HG03025 (cell line): ENCODE measurements around the gene FBXW11.
"Not testable (repeated sequence)": the region's sequence is repeated elsewhere in the genome, so short reads cannot be mapped to it uniquely, and the experiment has no call there.

Source experiments
- ATAC-seq: cut with Tn5 transposase; IDR thresholded peaks from one replicate; pipeline ENCODE4 v1.9.1; 2021; ENCODE audit warnings: mild to moderate bottlenecking, moderate library complexity; ENCODE audit not compliant: unreplicated experiment, low FRiP score

The FBXW11 gene

DNA sequence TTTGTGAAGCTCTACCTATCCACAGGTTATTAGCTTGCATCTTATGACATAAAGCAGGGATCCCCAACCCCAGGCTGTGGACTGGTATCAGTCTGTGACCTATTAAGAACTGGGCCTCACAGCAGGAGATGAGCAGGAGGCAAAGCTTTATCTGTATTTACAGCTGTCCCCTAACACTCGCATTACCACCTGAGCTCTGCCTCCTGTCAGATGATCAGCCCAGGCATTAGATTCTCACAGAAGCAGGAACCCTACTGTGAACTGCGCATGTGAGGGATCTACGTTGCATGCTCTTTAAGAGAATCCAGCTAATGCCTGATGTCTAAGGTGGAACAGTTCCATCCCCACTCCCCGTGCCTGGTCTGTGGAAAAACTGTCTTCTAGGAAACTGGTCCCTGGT, 19.7 kb downstream of the FBXW11 start:
- no peak for ATAC-seq

GRCh38 chr5:171984748-171985419, 21.6 kb downstream of the FBXW11 start:
- no peak for ATAC-seq

- ATAC-seq, result no peak
Measured at GRCh38 chr5:171981847-171982246, 24.6 kb downstream of the FBXW11 start.

- no peak for ATAC-seq
Measured at GRCh38 chr5:171980792-171981191, 25.6 kb downstream of the FBXW11 start.

DNA sequence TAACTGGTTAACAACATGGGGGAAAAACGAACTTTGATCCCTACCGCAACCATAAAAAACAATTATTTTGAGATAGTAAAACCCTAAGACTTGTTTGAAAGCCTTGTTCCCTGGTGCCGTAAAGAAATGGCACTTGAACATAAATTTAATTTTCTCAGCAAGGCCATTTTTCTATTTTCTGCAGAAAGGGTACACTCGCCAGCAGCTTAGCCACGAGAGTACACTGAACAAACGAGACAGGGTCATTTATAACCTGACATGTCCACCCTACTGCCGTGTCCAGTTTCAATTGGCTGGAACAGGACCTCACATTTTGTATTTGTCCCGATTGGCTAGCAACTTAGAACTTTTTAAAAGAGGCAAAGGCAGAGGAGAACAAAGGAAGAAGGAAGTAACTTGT, 26.8 kb downstream of the FBXW11 start:
- ATAC-seq, result no peak

- no peak for ATAC-seq
Measured at GRCh38 chr5:171978519-171978918, 27.9 kb downstream of the FBXW11 start.

DNA sequence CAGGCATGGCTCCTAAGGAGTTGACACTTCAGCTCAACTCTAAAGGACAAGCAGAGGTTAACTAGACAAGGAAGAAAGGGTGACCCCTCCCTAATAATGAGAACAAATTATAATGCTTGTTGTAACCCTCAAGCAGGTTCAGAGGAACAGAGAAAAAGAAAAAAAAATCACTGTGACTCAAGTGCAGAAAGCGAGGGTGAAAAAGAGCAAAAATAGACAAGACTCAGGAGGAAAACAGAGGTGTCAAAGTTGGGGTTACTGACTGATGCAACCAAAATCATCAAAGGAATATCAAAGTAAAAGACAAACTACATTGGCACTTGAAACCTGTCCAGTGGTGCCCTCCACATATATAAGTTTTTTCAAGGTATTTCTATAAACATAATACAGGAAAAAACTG, 28.4 kb downstream of the FBXW11 start:
- ATAC-seq, result no peak

DNA sequence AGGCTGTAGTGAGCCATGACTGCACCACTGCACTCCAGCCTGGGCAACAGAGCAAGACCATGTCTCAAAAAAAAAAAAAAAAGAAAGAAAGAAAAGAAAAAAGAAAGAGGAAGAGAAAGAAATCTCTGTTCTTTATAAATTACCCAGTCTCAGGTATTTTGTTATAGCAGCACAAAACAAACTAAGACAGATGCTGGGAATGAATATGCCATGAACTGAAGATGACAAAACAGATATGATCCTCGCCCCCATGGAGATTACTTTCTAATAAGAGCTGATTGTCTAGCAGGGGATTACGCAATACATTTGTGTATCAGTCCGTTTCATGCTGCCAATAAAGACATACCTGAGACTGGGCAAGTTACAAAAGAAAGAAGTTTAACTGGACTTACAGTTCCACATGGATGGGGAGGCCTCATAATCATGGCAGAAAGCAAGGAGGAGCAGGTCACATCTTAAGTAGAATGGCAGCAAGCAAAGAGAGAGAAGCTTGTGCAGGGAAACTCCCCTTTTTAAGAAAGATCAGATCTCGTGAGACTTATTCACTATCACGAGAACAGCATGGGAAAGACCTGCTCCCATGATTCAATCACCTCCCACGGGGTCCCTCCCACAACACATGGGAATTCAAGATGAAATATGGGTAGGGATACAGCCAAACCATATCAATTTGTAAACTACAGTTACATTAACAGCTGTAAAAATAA, 29.0 kb downstream of the FBXW11 start:
- ATAC-seq, result not testable (repeated sequence)

GRCh38 chr5:171975877-171976667, 30.4 kb downstream of the FBXW11 start:
- no peak for ATAC-seq

- ATAC-seq, result no peak
Measured at GRCh38 chr5:171975262-171975876, 31.1 kb downstream of the FBXW11 start.

- ATAC-seq, result no peak
Measured at GRCh38 chr5:171970826-171971225, 35.6 kb downstream of the FBXW11 start.

DNA sequence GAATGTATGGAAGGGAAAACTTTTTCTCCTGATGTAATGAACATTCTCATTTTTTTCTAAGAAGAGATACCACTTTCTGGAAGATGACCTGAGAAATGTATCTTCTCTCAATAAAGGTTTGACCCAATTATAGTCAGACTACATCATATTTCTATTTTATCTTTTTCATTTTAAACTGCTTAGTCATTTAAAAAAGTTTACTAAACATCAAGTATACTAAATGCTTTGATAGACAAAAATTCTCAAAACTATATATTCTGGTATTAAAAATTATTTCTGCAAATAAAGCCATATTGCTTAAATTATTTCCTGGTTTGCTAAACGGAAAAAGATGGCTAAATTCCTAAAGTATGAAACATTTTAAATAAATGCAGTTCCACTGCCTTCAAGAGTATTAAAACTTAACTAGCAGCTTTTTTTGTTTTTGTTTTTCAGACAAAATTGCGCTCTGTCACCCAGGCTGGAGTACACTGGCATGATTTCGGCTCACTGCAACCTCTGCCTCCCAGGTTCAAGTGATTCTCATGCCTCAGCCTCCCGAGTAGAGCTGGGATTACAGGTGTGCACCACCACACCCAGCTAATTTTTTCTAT, 37.1 kb downstream of the FBXW11 start:
- no peak for ATAC-seq

- no peak for ATAC-seq
Measured at GRCh38 chr5:171968531-171968930, 37.9 kb downstream of the FBXW11 start.

DNA sequence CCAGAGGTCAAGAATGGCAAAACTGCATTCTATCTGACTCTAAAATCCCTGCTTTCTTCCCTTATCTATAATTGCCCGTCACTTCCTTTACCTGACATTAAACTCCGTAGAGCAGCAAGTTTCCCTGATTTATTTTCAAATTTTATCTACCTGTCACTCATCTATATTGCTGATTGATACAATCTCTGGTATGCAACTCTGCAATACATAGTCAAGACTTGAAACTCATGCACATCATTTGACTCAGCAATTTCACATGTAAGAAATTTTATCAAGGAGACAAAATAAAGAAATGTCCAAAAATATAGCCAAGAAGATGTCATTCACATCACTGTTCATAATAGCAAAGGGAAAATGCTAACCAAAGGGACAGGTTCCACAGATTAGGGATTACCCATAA, 39.5 kb downstream of the FBXW11 start:
- no peak for ATAC-seq

DNA sequence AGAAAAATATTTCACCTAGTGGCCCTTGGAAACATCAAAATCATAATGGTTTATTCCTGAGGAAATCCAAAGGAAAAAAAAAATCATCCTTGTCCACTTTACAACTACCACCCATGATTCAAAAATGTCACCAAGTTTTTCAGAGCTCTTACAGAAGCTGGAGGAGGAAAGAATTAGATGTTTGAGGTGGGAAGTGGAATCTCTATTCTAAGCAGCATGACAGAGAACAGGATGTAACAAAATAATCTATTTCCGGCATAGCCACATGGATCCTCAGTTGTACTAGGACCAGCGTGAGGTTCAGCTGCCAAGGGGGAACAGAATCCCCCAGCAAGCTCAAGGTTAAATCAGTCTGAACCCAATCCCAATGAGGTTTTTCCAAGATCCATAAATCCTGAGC, 40.2 kb downstream of the FBXW11 start:
- no peak for ATAC-seq

- no peak for ATAC-seq
Measured at GRCh38 chr5:171965745-171966144, 40.7 kb downstream of the FBXW11 start.

GRCh38 chr5:171963416-171963815, 43.0 kb downstream of the FBXW11 start:
- no peak for ATAC-seq

DNA sequence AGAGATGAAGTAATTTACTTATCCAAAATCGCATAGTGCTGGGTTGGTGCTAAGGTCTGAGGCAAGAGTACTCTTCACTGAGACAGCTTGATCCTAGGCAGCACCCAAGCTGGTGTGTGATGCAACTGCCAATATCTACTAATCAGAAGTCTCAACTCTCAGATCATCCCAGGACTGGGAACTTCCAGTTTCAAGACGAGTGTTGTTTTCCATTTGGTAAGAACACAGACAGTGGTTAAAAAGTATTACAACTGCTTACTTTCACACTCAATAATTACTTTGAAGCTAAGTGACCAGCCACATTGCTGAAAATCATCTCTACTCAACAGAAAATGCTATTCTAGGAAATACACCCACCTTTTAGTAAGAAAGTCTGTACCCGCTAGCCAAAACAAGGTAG, 45.3 kb downstream of the FBXW11 start:
- peak; percentile 78 for ATAC-seq

DNA sequence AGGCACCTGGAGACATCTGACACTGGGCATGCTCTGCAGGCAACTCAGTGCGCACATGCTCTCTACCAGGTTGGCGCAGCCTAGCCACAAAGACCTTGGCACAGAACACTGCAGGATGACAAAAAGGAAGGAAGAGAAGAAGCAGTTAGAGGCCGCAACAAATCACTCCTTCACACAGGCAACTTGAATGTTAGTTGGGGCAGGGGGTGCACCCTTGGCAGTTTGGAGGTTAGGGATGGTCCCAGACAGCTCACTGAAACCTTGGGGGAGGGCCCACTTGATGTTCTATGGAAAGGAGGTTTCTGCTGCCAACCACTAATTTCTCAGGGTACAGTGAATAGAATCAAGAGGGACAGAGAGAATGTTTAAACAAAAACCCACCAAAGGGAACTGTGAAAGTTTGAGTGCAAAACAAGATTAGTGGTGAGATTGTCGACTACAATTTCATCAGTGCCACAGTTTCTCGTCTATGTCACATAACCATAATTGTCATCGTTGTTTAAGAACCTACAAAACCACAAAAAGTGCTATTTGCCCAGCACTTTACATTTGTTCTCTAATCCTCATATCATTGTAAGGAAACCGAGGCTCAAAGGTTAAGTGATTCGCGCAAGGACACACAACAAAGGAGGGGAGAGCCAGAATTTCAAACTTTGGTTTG, 48.7 kb downstream of the FBXW11 start:
- no peak for ATAC-seq

- ATAC-seq, result no peak
Measured at GRCh38 chr5:171956887-171957495, 49.4 kb downstream of the FBXW11 start.
